ENCODE measurements around the gene RHO.
A peak's percentile ranks its signal among the peaks of the same experiment; 100 is the strongest.

RHO gene

DNA sequence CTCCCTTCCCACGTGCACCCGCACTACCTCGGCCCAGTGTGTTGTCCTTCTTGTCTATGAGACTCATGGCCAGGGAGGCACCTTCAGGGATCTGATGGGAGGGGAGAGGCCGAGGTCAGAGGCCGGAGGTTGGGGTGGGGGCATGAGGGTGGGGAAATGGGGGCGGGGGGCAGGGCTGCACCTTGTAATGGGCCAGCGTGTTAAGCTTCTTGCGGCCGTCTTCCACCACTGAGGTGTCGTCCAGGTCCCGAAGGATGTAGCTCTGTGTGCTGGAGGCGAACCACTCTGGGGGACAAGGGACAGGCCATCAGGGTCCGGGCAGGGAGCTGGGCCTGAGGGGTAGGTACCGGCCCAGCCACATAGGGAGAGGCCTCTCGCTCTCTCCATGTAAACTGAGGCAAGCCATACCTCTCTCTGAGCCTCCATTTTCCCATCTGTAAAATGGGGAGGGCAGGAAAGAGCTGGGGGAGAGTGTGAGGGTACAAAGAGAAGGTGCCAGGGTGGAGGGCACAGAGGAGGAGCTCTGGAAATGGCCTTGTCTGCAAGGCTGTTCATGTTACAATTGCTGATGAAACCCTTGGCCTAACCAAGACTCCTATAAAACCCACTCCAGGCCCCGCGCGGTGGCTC is 33.3 kb downstream of the RHO start:
- no peak for DNase-seq

DNA sequence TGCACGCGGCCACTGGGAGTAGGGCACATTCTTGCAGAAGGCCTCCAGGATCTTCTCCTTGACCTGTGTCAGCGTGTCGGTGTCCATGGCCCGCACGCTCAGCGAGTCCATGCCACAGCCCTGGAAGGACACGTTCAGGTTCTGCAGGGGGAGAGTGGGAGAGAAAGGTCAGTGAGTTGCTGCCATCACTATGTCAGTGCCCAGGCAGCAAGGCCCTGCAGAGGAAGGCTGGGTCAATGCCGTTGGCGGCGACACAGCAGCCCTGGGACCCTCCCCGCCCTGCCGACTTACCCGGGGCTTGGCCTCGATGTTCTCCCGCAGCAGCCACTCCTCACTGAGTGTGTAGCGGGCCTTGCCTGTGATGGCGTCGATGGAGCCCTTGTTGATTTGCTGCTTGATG is 34.4 kb downstream of the RHO start:
- DNase-seq = no peak

DNA sequence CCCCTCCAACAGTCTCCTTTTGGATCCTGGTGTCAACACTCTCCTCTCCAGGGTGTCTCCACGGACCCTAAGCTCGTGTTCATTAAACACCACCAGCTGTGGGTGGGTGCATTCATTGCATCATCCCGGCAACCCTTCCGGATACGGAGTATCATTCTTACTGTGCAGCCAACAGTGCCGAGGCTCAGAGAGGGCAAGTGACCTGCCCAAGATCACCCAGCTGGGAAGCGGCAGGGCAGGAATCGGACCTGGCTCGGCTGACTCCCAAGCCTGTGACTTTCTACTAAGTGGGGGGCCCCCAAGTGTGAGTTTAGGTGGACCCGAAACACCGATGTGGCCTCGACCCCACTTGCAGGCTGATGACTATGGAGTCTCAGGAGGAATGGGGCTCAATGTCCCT is 34.9 kb downstream of the RHO start:
- DNase-seq = no peak

DNA sequence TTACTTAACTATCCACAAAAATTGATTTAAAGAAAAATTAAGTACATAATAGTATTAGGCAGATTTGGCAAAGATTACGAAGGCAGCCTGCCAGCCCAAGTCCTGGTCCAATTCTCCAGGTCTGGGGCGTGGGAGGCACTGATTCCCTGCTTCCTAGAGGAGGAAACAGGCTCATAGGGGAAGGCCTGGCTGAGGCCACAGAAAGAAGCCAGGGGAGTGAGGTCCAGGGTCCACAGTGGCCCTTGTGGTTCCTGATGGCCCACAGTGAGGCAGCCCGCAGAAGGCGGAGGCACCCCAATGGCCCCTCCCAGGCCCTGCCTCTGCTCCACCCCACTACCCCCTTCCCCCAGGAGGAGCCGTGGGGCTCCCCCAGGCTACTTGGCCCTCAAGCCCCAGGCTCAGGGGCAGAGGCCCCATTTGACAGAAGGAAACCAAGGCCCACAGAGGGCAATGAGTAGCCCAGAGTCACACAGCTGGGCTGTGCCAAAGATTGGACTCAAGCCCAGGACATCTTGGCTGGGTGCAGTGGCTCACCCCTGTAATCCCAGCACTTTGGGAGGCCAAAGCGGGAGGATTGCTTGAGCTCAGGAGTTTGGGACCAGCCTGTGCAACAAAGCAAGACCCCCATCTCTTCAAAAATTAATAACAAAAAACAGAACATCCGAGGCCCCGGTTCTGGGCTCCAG is 35.6 kb downstream of the RHO start:
- no peak for DNase-seq

DNA sequence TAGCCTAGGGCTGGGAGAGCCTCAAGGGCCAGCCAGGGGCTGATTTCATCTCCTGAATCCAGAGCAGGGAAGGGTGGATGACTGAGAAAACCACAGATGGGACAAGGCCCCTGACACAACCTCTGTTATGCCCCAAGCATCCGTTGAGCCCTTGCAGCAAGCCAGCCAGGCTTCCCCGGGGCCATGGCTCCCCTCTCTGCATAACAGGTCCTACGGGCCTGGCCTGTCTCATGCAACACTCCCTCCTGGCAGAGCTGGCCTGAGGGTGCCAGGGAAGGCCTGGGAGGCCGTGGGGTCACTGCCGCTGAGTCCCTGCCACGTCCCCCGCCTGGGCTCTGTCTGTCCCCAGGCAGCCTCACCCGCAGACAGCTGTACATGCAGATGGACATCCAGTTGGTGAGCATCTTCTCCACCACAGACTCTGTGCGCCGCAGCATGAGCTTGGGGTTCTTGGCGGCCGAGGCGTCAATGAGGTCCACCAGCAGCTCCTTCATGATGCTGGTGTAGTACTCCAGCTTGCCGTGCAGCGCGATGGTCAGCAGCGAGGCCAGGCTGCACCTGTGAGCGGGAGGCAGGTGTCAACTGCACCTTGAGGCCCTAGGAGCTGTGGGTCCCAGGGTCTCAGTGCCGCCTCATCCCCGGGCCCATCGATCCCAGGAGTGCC is 36.7 kb downstream of the RHO start:
- no peak for DNase-seq

DNA sequence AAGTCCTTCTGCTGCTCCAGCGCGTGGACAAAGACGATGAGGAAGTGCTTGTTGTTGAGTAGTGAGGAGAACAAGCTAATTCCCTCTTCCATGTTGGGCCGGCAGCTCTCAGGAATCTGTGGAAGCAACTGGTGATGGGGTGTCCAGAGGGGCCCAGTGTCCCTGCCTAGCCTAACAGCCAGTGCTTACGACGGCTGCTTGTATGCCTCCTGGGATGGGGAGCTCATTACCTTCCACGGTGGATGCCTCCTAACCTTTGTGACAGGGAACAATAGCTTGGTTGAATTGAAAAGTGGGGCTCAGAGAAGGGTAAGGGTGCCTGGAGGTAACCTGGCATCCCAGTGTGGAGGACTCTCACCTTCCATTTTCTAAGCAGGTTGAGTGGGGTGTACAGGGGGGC is 37.5 kb downstream of the RHO start:
- no peak for DNase-seq

DNA sequence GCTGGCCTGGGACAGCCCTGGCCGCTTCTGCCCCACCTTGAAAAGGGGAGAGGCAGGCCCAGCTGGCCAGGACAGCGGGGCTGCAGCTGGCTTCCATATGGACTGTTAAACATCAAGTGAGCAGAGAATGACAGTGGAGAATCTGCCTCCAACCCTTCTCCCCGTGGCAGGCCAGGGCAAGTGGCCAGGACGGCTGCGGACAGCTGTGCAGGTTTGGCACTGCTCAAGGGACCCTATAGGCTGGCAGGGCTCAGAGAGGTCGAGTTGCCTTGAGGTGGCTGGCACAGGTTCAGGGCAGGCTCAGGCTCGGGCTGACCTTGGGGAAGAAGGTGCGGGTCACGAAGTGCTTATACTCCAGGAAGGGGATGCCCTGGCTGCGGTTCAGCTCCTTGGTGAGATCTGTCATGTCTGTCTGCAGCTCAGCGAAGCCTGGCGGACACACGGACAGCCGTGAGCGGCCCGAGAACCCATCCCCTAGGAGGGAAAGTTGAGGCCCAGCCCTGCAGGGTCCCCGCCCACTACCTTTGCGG is 38.8 kb downstream of the RHO start:
- no peak for DNase-seq

DNA sequence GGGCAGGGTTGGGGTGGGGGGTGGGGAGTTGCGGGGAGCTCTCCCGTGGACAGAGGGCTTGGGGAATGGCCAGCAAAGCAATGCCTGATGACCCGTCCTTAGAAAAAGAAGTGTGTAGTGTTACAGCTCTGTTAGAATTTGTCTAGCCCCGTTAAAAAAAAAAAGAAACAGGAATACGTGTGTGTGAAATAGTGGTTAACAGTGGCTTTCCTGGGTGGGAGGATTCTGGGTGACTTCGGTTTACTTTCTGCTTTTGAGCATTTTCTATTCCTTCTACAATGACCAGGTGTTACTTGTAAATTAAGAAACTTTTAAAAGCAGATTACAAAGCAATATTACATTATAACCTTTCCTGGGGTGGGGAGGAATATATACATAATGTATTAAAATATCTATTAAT is 39.5 kb downstream of the RHO start:
- DNase-seq = no peak

DNA sequence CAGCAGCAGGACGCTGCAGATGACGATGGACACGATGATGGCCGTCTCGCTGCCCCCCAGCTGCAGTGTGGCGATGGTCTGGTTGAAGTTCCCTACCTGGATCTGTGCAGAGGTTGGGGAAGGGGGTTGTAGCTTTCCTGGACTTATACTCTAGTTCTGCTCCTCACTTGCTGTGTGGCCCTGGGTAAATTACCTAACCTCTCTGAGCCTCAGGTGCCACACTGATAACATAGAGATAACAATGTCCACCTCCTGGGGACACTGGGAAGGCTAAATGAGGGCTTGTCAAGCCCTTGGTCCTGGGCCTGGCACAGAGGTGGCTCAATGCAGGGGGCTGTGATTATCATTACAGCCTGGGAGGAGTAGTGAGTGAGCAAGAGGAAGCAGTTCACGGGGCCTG is 41.4 kb downstream of the RHO start:
- DNase-seq = no peak

DNA sequence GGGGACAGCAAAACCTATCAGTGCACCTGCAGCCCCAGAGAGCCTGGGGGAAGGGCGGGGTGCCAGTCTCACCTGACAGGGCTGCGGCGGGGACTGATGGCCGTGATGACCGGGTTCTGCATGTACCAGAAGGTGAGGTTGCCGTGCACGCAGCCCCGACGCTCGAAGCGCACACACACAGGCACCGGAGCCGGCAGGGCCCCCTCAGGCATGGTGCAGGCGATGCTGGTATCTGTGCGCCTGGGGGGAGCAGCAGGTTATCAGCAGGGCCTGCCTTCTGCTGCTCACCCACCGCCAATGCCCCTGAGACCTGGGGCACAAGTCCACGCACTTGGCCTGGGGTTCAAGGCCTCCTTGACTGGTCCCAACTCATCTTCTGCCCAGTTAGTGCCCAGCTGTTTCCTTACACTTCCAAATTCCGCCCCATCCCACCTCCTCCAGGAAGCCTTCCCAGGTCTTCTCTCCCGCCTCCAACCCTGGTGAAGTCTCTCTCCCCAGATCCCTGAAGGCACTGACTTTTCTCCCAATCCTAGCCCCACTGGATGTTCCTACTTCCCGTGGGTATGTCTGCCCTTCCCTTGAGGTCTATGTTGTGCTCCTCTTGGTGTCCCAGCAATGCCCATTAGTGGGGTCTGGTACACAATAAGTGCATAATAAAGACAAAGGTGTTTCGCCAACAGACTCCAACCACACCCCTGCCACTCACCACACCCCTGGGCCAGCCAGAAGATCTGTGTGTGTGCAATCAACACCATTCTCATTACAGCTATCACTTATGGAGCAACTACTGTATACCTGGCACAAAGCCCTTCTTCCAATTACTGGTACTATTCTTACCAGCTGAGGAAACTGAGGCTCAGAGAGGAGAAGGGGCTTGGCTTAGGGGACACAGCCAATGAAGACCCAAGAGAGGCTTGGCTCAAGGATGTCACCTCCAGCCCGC is 43.4 kb downstream of the RHO start:
- DNase-seq = no peak

DNA sequence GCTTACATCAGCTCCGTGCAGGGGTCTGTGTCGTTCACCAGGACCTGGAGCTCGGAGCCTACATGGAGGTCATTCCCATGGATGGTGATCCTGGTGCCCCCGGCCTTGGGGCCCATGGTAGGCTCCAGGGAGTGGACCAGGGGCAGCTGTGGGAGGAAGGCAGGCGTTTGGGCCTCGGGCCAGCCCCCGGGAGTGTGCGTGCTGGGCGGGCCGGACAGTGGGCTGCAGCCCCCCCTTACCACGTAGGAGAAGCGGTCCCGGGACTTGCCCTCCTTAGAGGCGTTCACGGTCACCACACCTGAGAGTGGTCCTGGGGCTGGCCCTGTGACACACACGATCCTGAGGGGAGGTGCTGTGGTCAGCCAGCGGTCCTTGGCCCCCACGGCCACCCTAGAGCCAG is 44.2 kb downstream of the RHO start:
- no peak for DNase-seq

DNA sequence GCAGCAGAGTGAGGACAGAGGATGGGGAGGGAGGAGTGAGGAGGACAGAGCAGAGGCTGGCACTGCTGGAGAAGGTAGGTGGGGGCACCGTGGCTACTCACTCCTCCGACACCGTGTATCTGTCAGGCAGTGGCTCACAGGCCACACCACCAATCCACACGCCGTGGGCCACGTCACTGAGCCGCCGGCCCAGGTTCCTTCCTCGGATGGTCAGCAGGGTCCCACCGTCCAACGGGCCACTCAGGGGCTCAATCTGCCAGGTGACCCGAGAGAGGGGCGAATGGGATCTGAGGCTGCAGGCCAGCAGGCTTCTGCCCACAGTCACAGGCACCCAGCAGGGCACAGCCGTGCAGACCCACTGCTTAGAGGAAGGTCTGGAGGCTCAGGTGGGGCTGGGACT is 45.1 kb downstream of the RHO start:
- DNase-seq = no peak

DNA sequence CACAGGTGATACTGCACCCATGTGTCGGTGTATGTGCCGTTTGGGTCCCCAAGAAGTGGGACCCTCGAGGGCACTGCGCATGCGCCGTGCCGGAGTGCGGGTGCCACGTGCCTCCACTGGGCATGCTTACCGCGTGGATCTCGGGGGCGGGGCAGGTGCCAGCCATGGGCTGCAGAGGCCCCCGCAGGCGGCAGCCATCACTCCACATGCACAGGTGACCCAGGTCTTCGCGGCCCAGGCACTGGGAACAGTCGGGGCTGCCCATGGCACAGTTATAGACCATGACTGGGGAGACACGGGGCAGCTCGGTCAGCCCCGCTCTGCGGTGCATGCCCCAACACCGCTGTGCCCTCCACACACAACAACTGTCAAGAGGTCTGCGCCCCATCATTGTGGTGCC is 45.8 kb downstream of the RHO start:
- no peak for DNase-seq

DNA sequence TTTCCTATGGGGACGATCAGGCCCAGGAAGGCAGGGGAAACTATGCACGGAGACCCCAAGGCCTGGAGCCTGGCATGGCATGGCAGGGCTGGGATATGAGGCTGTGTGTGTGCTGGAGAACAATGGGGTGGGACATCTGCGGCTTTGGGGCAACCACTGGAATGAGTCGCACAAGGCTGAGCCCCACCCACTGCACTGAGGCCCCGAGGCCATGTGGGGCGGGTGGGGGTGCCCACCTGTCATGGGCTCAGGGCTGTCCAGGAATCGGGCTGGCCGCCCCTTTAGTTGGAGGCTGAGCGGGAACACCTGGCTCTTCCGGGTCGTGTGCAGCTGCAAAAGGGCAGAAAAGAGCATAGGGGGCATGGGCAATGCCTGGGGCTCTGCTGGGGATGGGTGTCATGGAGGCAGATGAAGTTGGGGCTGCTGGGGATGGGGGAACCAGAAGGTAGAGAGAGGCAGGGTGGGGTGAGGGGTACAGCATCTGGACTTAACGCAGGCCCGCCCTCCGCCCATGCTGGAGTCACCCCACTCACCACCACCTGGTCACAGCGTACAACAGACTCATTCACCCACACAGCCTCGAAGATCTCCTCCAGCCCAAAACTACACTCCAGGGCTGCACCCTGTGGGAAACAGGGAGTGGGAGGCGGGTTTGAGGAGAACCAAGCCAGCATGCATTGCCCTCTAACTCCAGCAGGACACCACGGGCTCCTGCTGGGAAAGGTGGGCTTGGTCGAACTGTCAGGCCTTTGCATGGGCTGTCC is 47.0 kb downstream of the RHO start:
- DNase-seq = no peak

DNA sequence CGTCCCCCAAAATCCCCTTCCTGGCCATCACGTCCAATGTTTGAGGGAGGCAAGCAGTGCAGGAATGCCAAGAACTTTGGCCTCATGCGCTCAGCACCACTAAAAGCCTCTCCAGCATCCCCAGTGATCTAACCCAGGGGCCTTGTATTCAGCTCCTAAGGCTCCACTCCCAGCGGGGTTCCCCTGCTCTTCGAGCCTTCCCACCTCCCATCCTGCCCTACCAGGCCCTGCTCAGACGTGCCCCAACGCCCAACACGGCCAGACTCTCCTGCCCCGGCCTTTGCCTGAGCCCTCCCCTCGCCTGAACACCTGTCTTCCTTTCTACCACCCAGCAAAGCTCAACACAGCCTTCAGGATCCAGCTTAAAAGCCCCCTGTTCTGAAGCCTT is 47.6 kb downstream of the RHO start:
- no peak for DNase-seq

DNA sequence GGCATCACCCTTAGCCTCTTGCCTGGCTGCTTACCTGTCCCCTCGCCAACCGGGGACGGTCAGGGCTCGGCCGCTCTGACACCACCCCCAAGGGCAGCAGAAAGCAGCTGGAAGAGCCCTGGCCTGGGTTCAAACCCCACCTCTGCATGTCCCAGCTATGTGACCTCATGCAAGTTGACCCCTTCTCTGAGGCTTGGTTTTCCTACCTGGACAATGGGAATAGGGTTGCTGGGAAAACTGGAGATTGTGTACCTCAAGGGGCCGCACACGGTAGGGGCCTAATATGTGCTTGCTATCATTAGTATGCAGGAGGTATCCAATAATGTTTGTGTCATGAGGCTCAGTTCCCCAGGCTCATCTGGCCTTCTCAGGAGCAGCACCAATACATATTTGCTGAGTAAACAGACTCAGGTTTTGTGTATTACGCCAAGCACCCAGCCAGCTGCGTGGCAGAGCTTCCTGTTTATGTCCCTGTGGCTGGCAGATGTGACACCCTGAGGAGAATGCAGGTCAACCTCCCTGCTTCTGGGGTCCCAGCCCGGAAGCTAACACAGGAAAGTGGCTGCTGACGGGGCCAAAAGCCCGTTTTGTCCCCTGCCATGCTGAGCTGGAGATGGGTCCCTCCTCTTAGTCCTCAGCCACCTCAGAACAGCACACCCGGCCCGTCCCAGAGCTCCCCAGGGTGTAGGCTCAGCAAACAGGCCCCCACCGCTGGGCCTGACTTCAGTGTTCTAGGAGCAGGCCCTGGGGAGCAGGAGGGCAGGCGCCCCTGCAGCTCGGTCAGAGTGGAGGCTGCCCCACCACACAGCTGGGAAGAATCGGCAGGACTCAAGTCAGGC is 48.3 kb downstream of the RHO start:
- peak; percentile 78 for DNase-seq

DNA sequence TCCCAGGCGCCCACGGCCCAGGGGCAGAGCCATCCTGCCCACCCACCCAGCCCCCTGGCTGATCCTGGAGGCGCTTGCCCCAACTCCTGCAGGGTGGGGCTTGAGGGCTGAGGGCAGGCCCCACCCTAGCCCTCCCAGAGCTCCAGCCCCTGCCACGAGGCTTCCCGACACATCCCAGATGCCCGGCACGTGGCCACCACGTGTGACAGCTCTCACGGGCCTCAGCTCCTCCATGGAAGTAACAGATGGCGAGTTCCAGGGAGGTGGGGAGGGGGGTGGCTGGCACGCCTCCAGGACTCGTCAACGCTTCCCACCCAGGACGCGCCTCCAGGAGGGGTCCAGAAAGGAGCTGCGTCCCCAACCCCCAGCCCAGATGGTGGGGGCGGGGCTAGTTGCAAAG is 48.9 kb downstream of the RHO start:
- no peak for DNase-seq

DNA sequence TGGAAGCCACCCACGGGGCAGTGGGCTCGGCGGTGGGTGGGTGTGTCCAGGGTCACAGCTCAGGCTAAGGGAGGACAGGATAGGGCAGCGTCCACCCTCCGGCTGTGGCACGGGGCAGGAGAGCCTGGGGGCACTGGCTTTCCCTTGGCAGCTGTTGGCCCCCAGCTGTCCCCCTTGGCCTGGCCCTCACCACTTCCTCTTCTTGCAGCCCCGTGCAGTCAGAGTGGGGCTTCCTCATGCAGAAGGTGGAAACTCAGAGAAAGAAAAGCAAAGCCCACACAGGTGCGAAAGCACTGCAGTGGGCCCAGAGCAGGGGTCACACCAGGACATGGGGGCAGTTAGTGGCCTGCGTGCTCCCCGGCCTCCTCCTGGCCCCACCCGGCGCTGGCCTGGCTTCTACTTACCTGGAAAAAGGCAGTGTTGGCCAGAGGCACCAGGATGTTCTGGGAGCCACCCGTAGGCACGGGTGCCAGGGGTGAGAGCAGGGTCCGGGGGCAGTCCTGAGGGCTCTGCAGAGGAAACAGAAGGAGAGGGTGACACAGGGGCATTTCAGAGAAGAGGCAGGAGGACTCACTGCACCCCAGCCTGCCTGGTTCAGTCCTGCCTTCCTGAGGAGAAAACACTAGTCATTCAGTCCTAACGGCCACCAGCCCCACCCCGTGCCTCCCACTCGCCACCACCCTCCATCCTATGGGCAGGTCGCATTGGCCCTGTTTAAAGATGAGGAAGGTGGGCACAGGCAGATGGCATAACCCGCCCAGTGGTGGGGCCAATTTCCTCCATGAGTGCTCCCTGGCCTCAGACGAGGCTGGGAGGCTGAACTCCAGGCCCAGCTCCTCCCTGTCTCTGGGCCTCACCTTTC is 49.7 kb downstream of the RHO start:
- no peak for DNase-seq

DNA sequence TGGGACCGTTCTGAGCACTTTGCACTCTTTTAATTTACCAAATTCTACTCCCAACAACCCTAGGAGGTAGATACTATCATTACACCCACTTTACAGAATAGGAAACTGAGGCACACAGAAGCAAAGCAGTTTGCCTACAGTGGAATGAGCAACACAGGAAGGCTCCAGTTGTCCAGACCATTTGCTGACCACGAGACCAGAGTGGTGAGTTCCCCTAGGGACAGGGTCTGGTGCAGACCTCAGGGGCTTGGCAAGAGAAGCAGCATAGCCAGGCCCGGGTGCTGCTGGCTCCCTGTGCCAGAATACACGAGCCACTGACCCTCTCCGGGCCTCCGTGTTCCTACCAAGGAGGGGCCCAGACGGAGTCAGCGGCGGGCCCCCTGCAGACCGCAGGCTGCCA is 51.6 kb downstream of the RHO start:
- DNase-seq = no peak

DNA sequence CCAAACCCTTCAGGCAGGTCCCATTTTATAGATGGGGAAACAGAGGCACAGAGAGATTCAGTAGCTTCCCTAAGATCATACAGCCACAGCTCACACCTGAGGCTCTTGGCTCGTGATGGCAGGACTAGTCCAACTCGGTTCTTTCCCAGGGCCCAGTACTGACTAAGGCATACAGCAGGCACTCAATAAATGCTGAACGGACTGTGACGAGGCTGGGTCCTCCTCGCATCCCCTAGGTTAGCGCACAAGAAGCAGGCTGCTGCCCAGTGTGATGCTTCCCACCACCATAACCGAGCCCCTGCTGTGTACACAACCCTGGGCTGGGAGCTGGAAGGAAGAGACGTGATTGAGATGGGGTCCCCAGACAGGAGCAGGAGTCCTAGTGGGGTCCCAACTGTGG is 53.2 kb downstream of the RHO start:
- DNase-seq = no peak

DNA sequence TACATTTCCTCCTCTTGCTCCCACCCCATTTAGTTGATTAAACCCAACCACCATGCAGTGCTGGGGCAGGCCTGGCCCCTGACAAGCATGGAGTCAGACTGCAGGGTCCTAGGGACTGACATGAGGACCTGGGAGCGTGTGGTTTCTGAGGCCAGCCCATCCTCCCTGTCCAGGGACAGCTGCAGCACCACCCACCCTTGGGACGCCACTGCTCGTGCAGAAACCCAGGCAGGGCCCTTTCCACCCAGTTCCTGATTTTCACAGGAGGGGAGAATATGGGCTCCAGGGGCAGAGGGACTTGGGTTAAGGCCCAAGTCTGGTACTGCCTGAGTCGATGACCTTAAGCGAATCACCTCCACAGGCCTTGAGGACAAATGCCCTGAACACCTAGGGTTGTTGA is 54.4 kb downstream of the RHO start:
- DNase-seq = no peak
